K562 (cell line): ENCODE results near the gene SPATA16. TPM values are rescaled to one million over a fixed set of nuclear protein-coding genes. Genes with fewer than 3 reads are reported as not detected.

Experiments
- BHLHE40 ChIP-seq: IDR thresholded peaks from 2 replicates; pipeline ENCODE4 v1.6.1; 2011; ENCODE audit warnings: low read length, improper control_type of control experiment
- CBFA2T3 ChIP-seq: fragments of 450-650 bp; IDR thresholded peaks from 2 replicates; pipeline ENCODE4 v1.6.1; 2017
- CHD1 ChIP-seq: fragments of 200-600 bp; sonication (generic); IDR thresholded peaks from one replicate; pipeline ENCODE4 v1.6.1; 2012; ENCODE audit warnings: mild to moderate bottlenecking, moderate library complexity, low read length, inconsistent platforms
- CREB1 ChIP-seq, 2 experiments: sonication (generic) in 1 of 2; formaldehyde crosslinking in 1 of 2; IDR thresholded peaks; 2 replicates each; pipeline versions ENCODE4 v1.6.1 to v1.8.0; 2012 to 2022; ENCODE audit warnings: inconsistent platforms in 1 of 2, mild to moderate bottlenecking in 1 of 2, missing genetic modification reagents in 1 of 2, moderate library complexity in 1 of 2
- FOXA3 ChIP-seq, 2 experiments: fragments of 450-650 bp in 1 of 2; sonication (generic) in 1 of 2; formaldehyde crosslinking; IDR thresholded peaks in 1 of 2; conservative IDR thresholded peaks in 1 of 2; 2 replicates each; pipeline versions ENCODE4 v1.4.0 to v1.8.0; 2020 to 2022; ENCODE audit warnings: mild to moderate bottlenecking in 2 of 2, missing genetic modification reagents in 1 of 2
- HEY1 ChIP-seq: fragments of 250-450 bp; sonication (Bioruptor Pico); IDR thresholded peaks from 2 replicates; pipeline ENCODE4 v1.5.0; 2020; ENCODE audit warnings: mild to moderate bottlenecking, moderate library complexity, borderline replicate concordance
- KDM1A ChIP-seq, 2 experiments: fragments of 450-650 bp; IDR thresholded peaks; 2 replicates each; pipeline ENCODE4 v1.6.1; 2016; ENCODE audit warnings: mild to moderate bottlenecking in 2 of 2
- MYC ChIP-seq, 2 experiments: fragments of 250-450 bp in 1 of 2; sonication (Bioruptor Pico) in 1 of 2; IDR thresholded peaks; 2 replicates each; pipeline versions ENCODE4 v1.5.1 to v1.6.1; 2012 to 2021; ENCODE audit warnings: low read depth in 2 of 2, borderline replicate concordance in 1 of 2, improper control_type of control experiment in 1 of 2, low read length in 1 of 2, mild to moderate bottlenecking in 1 of 2, moderate library complexity in 1 of 2
- PHF20 ChIP-seq: fragments of 450-650 bp; IDR thresholded peaks from 2 replicates; pipeline ENCODE4 v1.6.1; 2018; ENCODE audit not compliant: partially characterized antibody
- RCOR1 ChIP-seq, 2 experiments: IDR thresholded peaks; 2 replicates each; pipeline ENCODE4 v1.6.1; 2012; ENCODE audit warnings: low read depth in 2 of 2, low read length in 2 of 2, borderline replicate concordance in 1 of 2, improper control_type of control experiment in 1 of 2
- SLC30A9 ChIP-seq: fragments of 250-450 bp; sonication (Bioruptor Pico); IDR thresholded peaks from 2 replicates; pipeline ENCODE4 v1.8.0; 2022; ENCODE audit warnings: mild to moderate bottlenecking, moderate library complexity
- SMAD1 ChIP-seq: fragments of 150-350 bp; IDR thresholded peaks from 2 replicates; pipeline ENCODE4 v1.6.1; 2014; ENCODE audit warnings: low read length, low read depth; ENCODE audit not compliant: partially characterized antibody
- SMARCA4 ChIP-seq: fragments of 450-650 bp; IDR thresholded peaks from 2 replicates; pipeline ENCODE4 v1.6.1; 2016
- SMARCA5 ChIP-seq: fragments of 450-650 bp; IDR thresholded peaks from 2 replicates; pipeline ENCODE4 v1.6.1; 2016
- STAT6 ChIP-seq: sonication (generic); formaldehyde crosslinking; IDR thresholded peaks from 2 replicates; pipeline ENCODE4 v1.8.1; 2023; ENCODE audit warnings: mild to moderate bottlenecking, missing genetic modification reagents
- TAL1 ChIP-seq: fragments of 450-650 bp; IDR thresholded peaks from 2 replicates; pipeline ENCODE4 v1.6.1; 2016; ENCODE audit warnings: mild to moderate bottlenecking
- WHSC1 ChIP-seq: IDR thresholded peaks from one replicate; pipeline ENCODE4 v1.6.1; 2012; ENCODE audit warnings: low read length, control low read depth, inconsistent platforms
- ZNF175 ChIP-seq: fragments of 200-800 bp; sonication (Bioruptor generic); IDR thresholded peaks from 2 replicates; pipeline ENCODE4 v1.6.1; 2016; ENCODE audit warnings: low read depth, mild to moderate bottlenecking, missing genetic modification characterization, missing compliant biosample characterization
- ZNF395 ChIP-seq: fragments of 200-800 bp; sonication (Bioruptor generic); IDR thresholded peaks from 2 replicates; pipeline ENCODE4 v1.6.1; 2017; ENCODE audit warnings: missing genetic modification characterization, missing compliant biosample characterization
- ZNF785 ChIP-seq: fragments of 250-450 bp; sonication (Bioruptor Pico); IDR thresholded peaks from 2 replicates; pipeline ENCODE4 v1.4.0; 2020; ENCODE audit warnings: mild to moderate bottlenecking
- polyA plus RNA-seq, 8 experiments: library from polyadenylated mRNA; depleted of rRNA in 4 of 8; stranded (reverse) in 5 of 8; unstranded in 3 of 8; fragments of >200 nt; fragmentation: Nextera tagmentation in 2 of 8; fragmentation: Illumina TruSeq in 1 of 8; extraction: Ambion mirVana in 2 of 8; extraction: Trizol in 1 of 8; gene quantifications; 2 replicates each; pipeline versions ENCODE4 v1.2.1 to v1.2.3, GENCODE V29; 2011 to 2014; ENCODE audit warnings: inconsistent platforms in 1 of 8, missing spikeins in 1 of 8
- total RNA-seq, 7 experiments: library from RNA; depleted of rRNA in 6 of 7; stranded (reverse); fragments of >200 nt in 6 of 7; fragmentation: Illumina TruSeq in 2 of 7; extraction: Trizol in 2 of 7; gene quantifications; 2 replicates each; pipeline versions ENCODE4 v1.2.1 to v1.2.3, GENCODE V29; 2011 to 2021; ENCODE audit warnings: low replicate concordance in 1 of 7
- TF ChIP-seq, protein P1 (sequence below): fragments of 250-450 bp; sonication (Bioruptor Pico); IDR thresholded peaks from 2 replicates; pipeline ENCODE4 v1.8.0; 2022; ENCODE audit warnings: inconsistent platforms, mild to moderate bottlenecking, moderate library complexity, borderline replicate concordance
- TF ChIP-seq, protein P2 (sequence below): fragments of 250-450 bp; sonication (Bioruptor Pico); IDR thresholded peaks from 2 replicates; pipeline ENCODE4 v1.6.1; 2021; ENCODE audit warnings: mild to moderate bottlenecking
- TF ChIP-seq, protein P3 (sequence below): sonication (generic); formaldehyde crosslinking; IDR thresholded peaks from 2 replicates; pipeline ENCODE4 v1.8.1; 2022; ENCODE audit warnings: missing genetic modification reagents

Gene SPATA16
- total and polyA plus RNA-seq, 9 of the 15 experiments (the other 6 are each of a cell fraction or from before 2014, with no cell fraction given) = not detected

DNA sequence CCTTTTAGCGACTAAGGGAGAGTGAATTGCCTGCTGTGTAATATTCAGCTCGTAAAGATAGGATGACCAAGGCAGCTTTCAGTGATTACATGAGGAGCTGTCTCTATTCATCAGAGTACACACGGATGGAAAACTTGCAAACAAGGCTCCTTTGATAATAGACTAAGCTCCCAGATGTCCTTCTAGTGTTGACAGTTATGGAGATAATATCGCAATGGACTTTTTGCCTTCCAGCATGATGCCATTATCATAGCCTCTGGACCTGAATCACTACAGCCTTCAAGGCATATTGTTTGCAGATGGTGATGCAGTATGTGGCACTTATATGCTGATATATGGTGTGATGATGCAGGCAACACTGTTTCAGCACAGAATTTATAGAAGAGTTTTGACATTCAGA is 296.6 kb downstream of the SPATA16 start (continued):
- TF ChIP-seq, protein P1, sequence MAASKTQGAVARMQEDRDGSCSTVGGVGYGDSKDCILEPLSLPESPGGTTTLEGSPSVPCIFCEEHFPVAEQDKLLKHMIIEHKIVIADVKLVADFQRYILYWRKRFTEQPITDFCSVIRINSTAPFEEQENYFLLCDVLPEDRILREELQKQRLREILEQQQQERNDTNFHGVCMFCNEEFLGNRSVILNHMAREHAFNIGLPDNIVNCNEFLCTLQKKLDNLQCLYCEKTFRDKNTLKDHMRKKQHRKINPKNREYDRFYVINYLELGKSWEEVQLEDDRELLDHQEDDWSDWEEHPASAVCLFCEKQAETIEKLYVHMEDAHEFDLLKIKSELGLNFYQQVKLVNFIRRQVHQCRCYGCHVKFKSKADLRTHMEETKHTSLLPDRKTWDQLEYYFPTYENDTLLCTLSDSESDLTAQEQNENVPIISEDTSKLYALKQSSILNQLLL (CRISPR knock-in tag) = no peak
- TF ChIP-seq CHD1 (no peak), HEY1 (CRISPR knock-in tag) (no peak), STAT6 (CRISPR knock-in tag) (no peak), ZNF785 (no peak), SMAD1 (no peak), ZNF395 (CRISPR knock-in tag) (no peak), MYC (IDR thresholded peaks at IDR 0.05; ENCODE audit: low read depth, low read length) (no peak), MYC (CRISPR knock-in tag; IDR thresholded peaks at IDR 0.05; ENCODE audit: borderline replicate concordance, low read depth) (no peak), PHF20 (no peak), RCOR1 (IDR thresholded peaks at IDR 0.05; ENCODE audit: borderline replicate concordance in 1 of 2, low read depth in 2 of 2, low read length in 2 of 2) (peak in 1 of 2 experiments; percentile 61; a peak in 1 of 4 replicates), TAL1 (peak; percentile 35; the same call in 1 of the 2 replicates), SMARCA5 (no peak), CBFA2T3 (peak; percentile 72), CREB1 (IDR thresholded peaks at IDR 0.05) (no peak), CREB1 (CRISPR knock-in tag; IDR thresholded peaks at IDR 0.05) (no peak), ZNF175 (CRISPR knock-in tag) (no peak), WHSC1 (no peak), BHLHE40 (no peak), KDM1A (IDR thresholded peaks at IDR 0.05) (0 out of 4 replicates have a peak, but pooled peaks of 1 of the 2 experiments have one; percentile 39), SMARCA4 (0 out of 2 replicates have a peak, but pooled peaks have one; percentile 24), FOXA3 (CRISPR knock-in tag; conservative IDR thresholded peaks at IDR 0.05 in 1 of 2, IDR thresholded peaks at IDR 0.05 in 1 of 2) (peak in 1 of 2 experiments; percentile 53; a peak in 1 of 4 replicates), SLC30A9 (CRISPR knock-in tag) (no peak)
- TF ChIP-seq, protein P2, sequence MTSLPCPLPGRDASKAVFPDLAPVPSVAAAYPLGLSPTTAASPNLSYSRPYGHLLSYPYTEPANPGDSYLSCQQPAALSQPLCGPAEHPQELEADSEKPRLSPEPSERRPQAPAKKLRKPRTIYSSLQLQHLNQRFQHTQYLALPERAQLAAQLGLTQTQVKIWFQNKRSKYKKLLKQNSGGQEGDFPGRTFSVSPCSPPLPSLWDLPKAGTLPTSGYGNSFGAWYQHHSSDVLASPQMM (CRISPR knock-in tag) = no peak
- TF ChIP-seq, protein P3, sequence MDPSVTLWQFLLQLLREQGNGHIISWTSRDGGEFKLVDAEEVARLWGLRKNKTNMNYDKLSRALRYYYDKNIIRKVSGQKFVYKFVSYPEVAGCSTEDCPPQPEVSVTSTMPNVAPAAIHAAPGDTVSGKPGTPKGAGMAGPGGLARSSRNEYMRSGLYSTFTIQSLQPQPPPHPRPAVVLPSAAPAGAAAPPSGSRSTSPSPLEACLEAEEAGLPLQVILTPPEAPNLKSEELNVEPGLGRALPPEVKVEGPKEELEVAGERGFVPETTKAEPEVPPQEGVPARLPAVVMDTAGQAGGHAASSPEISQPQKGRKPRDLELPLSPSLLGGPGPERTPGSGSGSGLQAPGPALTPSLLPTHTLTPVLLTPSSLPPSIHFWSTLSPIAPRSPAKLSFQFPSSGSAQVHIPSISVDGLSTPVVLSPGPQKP (CRISPR knock-in tag) = no peak
